Activated CD8-positive, alpha-beta T cell treated with anti-CD3 and anti-CD28 coated beads, Interleukin-2, amount 10 ng/mL, durations not matched to agents 7 days and 5 days (primary cell): ENCODE data around the gene ROMO1. TPM values are rescaled to one million over a fixed set of nuclear protein-coding genes. Genes with fewer than 3 reads are reported as not detected.

ENCODE experiments used
- ATAC-seq: fragments of 150-1000 bp; cut with Tn5 transposase; one replicate; pipeline ENCODE4 v1.10.0; 2021; ENCODE audit warnings: moderate library complexity
- CTCF ChIA-PET: fragments of 350-600 bp; sonication (Branson Sonifier 250); formaldehyde crosslinking; loops from one replicate; lab custom pipeline; 2021; ENCODE audit warnings: antibody characterized with exemption; lab: Charles Lee
- POLR2A ChIA-PET: fragments of 350-600 bp; sonication (Branson Sonifier 250); formaldehyde crosslinking; loops from one replicate; lab custom pipeline; 2021; ENCODE audit warnings: antibody characterized with exemption; lab: Charles Lee
- DNase-seq: peaks from one replicate; pipeline ENCODE4 v3.0.0-alpha.2; 2020
- H3K27ac Mint-ChIP-seq: one replicate; pipeline ENCODE4 v1.8.0; 2021; ENCODE audit warnings: mild to moderate bottlenecking, mixed read lengths
- H3K27me3 Mint-ChIP-seq: one replicate; pipeline ENCODE4 v1.8.0; 2021; ENCODE audit warnings: low read depth, mixed read lengths
- H3K36me3 Mint-ChIP-seq: one replicate; pipeline ENCODE4 v1.8.0; 2021; ENCODE audit warnings: low read depth, mixed read lengths
- H3K4me1 Mint-ChIP-seq: one replicate; pipeline ENCODE4 v1.8.0; 2021; ENCODE audit warnings: low read depth, mixed read lengths
- H3K4me3 Mint-ChIP-seq: one replicate; pipeline ENCODE4 v1.8.0; 2021; ENCODE audit warnings: mild to moderate bottlenecking, mixed read lengths
- H3K9me3 Mint-ChIP-seq: one replicate; pipeline ENCODE4 v1.8.0; 2022; ENCODE audit warnings: mixed read lengths; ENCODE audit not compliant: insufficient read depth
- total RNA-seq, 2 experiments: library from RNA; stranded (reverse); gene quantifications; one replicate each; pipeline ENCODE4 v1.2.3, GENCODE V29; 2021

Gene ROMO1
- total RNA-seq, 2 experiments from 2014 or later, result 134 to 143 TPM

DNA sequence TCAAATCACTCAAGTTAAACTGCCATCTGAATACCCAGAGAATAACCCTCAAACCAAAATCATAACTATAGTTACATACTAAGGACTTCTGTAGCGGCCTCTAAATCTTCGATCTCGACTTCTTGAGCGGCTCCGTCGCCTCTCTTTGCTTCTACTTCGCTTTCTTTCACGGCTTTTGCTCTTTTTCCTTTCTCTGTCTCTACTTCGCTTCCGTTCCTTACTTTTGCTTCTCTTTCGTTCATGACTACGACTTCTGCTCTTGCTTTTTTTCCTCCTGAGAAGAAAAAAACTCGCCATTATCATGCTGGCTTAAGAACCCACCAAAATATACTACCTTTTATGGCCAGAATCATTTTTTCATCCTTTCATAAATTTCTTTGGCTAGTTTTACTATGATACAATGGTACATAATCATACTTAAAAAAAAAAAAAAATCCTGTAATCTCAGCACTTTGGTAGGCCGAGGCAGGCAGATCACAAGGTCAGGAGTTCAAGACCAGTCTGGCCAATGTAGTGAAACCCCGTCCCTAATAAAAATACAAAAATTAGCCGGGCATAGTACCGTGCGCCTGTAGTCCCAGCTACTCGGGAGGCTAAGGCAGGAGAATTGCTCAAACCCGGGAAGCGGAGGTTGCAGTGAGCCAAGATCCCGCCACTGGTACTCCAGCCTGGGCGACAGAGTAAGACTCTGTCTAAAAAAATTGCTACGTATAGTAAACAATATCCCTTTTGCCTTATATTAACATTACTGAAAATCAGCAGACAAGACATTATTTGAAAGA is 32.8 kb downstream of the ROMO1 start:
- no peaks in the 10 kb centered on the region for H3K27me3 Mint-ChIP-seq
- no peak overlapping the region for H3K4me3 Mint-ChIP-seq
- H3K4me1 Mint-ChIP-seq, result peaks cover 46% of the 10 kb centered on the region
- CTCF ChIA-PET, result no interaction called here
- H3K9me3 Mint-ChIP-seq, result no peaks in the 10 kb centered on the region
- peaks cover 65% of the 10 kb centered on the region for H3K36me3 Mint-ChIP-seq
- H3K27ac Mint-ChIP-seq, result no peak overlapping the region
- POLR2A ChIA-PET, result interaction anchor here (1.1 to 2.1 kb wide), 4 partner anchors 8 to 13 kb away, joined by 4 to 12 read pairs (median 6); partner anchors contain the start of gene RBM39
- ATAC-seq, result no peak
- DNase-seq, result no peak

DNA sequence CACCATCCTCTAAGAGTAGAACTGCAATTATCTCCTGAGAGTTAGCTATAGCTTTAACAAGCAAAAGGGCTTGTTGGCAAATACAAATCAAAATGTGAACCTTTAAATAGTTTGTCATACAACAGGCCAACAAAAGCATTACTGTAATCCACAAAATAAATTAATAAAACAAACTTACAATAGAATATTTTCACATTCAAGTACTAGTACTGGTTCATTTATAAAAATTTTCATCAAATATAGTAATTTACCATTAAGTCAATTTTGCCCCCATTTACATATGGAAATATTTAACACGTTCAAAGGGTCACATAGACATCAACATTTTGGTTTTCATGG is 33.4 kb downstream of the ROMO1 start:
- Mint-ChIP-seq H3K36me3 (peaks cover 65% of the 10 kb centered on the region), H3K27me3 (no peaks in the 10 kb centered on the region), H3K9me3 (no peaks in the 10 kb centered on the region), H3K4me1 (peaks cover 46% of the 10 kb centered on the region), H3K27ac (peak overlapping the region; percentile 25), H3K4me3 (no peak overlapping the region)
- no peak for ATAC-seq
- DNase-seq, result no peak
- POLR2A ChIA-PET, result interaction anchor here (1.5 to 1.8 kb wide), 2 partner anchors 10 to 13 kb away, joined by 5 to 8 read pairs; partner anchors contain the start of gene RBM39
- CTCF ChIA-PET, result interaction anchor here (0.7 kb wide), 1 partner anchor 152 kb away, joined by 3 read pairs; no protein-coding TSS in a partner anchor

DNA sequence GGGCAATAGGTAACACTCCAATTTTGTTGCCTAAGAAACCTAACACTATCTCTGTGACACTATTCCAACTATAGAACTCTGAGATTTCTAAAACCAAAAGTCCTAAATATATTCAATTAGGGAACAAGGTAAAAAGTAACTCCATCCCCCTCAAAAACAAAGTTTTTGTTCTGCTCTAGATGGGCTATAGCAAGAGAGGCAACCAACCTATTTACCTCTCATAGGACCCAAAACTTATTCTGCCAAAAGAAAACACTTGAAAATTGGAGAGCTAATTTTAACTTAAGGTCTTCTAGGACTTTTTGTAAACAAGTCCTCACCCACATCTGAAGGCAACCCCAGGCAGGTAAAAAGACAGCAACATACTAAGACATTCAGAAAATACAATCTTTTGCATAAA is 35.2 kb downstream of the ROMO1 start:
- no peak overlapping the region for H3K27ac Mint-ChIP-seq
- H3K9me3 Mint-ChIP-seq, result no peaks in the 10 kb centered on the region
- peaks cover 70% of the 10 kb centered on the region for H3K36me3 Mint-ChIP-seq
- ATAC-seq (no peak), DNase-seq (no peak)
- no peaks in the 10 kb centered on the region for H3K27me3 Mint-ChIP-seq
- no peak overlapping the region for H3K4me3 Mint-ChIP-seq
- CTCF ChIA-PET, result interaction anchor here (1.2 kb wide), 1 partner anchor 220 kb away, joined by 3 read pairs; the partner anchor contains the start of gene SCAND1
- POLR2A ChIA-PET, result interaction anchor here (0.6 to 3.6 kb wide), 7 partner anchors 7 to 34 kb away, joined by 3 to 16 read pairs (median 4); partner anchors contain the start of genes NFS1, RBM39 and ROMO1
- peaks cover 59% of the 10 kb centered on the region for H3K4me1 Mint-ChIP-seq

DNA sequence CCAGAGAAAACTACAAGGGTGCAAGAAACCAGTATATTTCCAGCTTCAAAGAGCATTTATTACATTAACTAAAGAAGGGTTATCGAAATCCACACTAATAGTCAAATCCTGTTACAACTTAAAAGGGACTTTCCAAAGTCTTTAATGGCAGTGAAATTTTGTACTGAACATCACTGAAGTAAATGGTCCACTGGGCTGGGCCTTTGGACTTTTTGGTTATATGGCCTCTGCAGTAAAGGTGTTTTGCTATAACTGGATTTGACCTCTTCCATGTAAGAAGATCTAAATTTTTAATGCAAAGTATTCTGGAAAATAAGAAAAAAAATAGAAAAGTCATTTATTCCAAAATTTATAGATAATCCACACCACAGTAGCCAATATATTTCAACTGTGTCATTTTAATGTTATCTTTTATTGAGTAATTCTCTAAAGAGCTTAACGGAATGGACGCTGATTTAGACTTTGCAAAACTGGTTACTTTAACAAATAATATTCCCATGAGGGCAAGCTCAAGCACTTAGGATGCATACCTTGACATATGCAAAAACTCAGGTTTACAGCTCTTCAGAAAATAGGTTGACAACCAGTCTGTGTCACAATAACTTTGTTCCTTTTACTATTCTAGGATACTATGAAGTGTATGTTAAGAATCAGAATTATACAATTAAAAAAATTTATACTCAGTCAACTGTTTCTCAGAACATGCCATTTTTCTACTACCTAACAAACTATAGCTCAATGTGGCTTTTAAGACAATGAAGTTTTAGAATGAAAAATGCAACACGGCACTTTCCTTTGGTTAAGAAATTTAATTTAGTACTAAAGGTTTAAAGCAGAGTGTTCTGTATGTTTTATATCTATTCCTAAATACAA is 35.8 kb downstream of the ROMO1 start:
- peaks cover 63% of the 10 kb centered on the region for H3K4me1 Mint-ChIP-seq
- CTCF ChIA-PET, result interaction anchor here (0.6 to 1.6 kb wide), 3 partner anchors 10 to 219 kb away, joined by 3 to 4 read pairs (median 3); partner anchors contain the start of gene SCAND1
- no peak for ATAC-seq
- peaks cover 71% of the 10 kb centered on the region for H3K36me3 Mint-ChIP-seq
- no peak overlapping the region for H3K4me3 Mint-ChIP-seq
- H3K27ac Mint-ChIP-seq, result no peak overlapping the region
- POLR2A ChIA-PET, result interaction anchor here (0.8 to 3.6 kb wide), 10 partner anchors 8 to 71 kb away, joined by 3 to 16 read pairs (median 5); partner anchors contain the start of genes NFS1, PHF20 and ROMO1
- no peaks in the 10 kb centered on the region for H3K27me3 Mint-ChIP-seq
- no peak for DNase-seq
- no peaks in the 10 kb centered on the region for H3K9me3 Mint-ChIP-seq

DNA sequence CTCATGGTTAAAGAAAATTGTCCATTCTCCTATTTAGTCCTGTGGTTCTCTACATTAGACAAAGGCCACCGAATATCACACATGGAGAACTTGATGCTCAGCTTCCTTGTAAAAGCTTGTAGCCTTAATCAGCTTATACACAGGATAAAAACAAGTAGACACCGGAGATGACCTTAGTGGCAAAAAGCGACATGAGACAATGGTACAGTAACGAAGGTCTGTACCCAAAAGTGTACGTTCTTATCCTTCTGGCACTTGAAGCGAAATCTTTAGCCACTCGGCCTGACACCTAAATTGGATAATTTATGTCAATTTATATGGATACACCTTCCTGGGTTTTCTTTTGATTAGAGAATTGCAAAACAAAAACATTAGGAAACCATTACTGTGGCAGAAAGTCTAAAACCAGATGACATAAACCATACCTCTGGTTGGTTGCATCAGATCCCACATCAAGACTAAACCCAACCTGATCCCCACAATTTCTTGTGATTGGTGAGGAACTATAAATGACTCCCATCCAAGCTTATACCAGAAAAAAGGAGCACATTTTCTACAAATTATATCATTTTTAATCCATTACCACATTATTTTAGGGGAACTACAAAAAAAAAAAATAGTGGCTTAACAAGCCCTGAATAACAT is 36.7 kb downstream of the ROMO1 start:
- CTCF ChIA-PET, result interaction anchor here (0.6 to 1.6 kb wide), 2 partner anchors 11 to 18 kb away, joined by 3 to 4 read pairs; no protein-coding TSS in a partner anchor
- DNase-seq (no peak), ATAC-seq (no peak)
- H3K4me3 Mint-ChIP-seq, result peak overlapping the region; percentile 56
- POLR2A ChIA-PET, result interaction anchor here (0.8 to 3.6 kb wide), 8 partner anchors 7 to 1062 kb away, joined by 3 to 16 read pairs (median 5); partner anchors contain the start of genes NFS1, PHF20 and ROMO1
- H3K27ac Mint-ChIP-seq, result peak overlapping the region; percentile 53
- no peaks in the 10 kb centered on the region for H3K9me3 Mint-ChIP-seq
- H3K36me3 Mint-ChIP-seq, result peaks cover 72% of the 10 kb centered on the region
- peaks cover 64% of the 10 kb centered on the region for H3K4me1 Mint-ChIP-seq
- H3K27me3 Mint-ChIP-seq, result no peaks in the 10 kb centered on the region

DNA sequence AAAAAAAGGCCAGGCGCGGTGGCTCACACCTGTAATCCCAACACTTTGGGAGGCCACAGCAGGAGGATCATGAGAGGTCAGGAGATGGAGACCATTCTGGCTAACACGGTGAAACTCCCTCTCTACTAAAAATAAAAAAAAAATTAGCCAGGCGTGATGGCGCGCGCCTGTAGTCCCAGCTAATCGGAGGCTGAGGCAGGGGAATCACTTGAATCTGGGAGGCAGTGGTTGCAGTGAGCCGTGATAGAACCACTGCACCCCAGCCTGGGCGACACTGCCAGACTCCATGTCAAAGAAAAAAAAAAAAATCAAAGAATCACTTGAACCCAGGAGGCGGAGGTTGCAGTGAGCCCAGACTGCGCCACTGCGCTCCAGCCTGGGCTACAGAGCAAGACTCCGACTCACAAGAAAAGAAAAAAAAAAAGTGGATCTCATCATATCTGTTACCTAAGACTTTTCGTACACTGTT is 38.7 kb downstream of the ROMO1 start:
- Mint-ChIP-seq H3K4me1 (peaks cover 53% of the 10 kb centered on the region), H3K9me3 (no peaks in the 10 kb centered on the region), H3K27me3 (no peaks in the 10 kb centered on the region), H3K36me3 (peaks cover 72% of the 10 kb centered on the region), H3K4me3 (peak overlapping the region; percentile 45), H3K27ac (peak overlapping the region; percentile 73)
- DNase-seq (no peak), ATAC-seq (no peak)
- ChIA-PET POLR2A (interaction anchor here (1.0 to 8.4 kb wide), 3 partner anchors 9 to 216 kb away, joined by 3 to 401 read pairs (median 4); partner anchors contain the start of genes PHF20 and SCAND1), CTCF (no interaction called here)

DNA sequence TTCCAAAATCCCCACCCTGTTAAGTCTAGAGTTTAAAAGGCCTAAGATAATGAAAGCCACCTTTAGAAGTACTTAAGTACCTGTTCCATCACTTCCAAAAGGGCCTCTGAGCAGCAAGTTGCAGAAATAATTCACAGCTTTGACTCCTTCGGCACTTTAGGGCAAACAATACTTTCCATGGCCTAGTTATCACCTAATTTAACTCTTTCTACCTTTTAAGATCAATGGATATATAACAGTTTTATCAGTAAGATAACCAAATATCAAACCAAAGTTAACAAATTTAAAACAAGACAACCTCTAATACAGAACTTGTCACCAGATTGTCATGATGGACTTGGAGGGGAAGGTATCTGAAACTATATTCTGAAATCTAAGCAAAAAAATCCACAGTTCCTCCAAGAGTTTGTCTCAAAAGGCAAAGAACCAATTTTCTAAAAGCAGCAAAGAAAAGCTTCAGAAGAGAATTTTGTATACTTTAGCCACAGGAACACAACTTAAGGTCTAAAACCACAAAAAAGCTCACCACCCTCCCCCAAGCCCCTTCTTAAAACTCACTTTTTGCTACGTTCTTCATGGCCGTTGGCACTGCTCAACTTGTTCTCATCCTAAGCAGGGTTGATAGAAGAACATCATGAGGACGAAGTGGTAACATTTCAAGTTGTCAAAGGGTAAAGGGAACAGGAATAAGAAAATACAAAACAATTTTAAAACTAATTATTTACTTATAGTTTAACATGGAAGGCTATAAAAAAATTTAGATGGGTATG is 39.4 kb downstream of the ROMO1 start:
- peak overlapping the region; percentile 45 for H3K4me3 Mint-ChIP-seq
- no peak for ATAC-seq
- H3K4me1 Mint-ChIP-seq, result peaks cover 53% of the 10 kb centered on the region
- H3K9me3 Mint-ChIP-seq, result no peaks in the 10 kb centered on the region
- ChIA-PET CTCF (interaction anchor here (1.6 to 1.8 kb wide), 5 partner anchors 10 to 215 kb away, joined by 4 to 8 read pairs (median 6); partner anchors contain the start of genes NFS1, ROMO1 and SCAND1), POLR2A (interaction anchor here (0.7 to 8.4 kb wide), 5 partner anchors 11 to 215 kb away, joined by 3 to 401 read pairs (median 6); partner anchors contain the start of genes CPNE1, PHF20, RBM12 and SCAND1)
- peak overlapping the region; percentile 73 for H3K27ac Mint-ChIP-seq
- DNase-seq, result no peak
- H3K27me3 Mint-ChIP-seq, result no peaks in the 10 kb centered on the region
- H3K36me3 Mint-ChIP-seq, result peaks cover 68% of the 10 kb centered on the region

DNA sequence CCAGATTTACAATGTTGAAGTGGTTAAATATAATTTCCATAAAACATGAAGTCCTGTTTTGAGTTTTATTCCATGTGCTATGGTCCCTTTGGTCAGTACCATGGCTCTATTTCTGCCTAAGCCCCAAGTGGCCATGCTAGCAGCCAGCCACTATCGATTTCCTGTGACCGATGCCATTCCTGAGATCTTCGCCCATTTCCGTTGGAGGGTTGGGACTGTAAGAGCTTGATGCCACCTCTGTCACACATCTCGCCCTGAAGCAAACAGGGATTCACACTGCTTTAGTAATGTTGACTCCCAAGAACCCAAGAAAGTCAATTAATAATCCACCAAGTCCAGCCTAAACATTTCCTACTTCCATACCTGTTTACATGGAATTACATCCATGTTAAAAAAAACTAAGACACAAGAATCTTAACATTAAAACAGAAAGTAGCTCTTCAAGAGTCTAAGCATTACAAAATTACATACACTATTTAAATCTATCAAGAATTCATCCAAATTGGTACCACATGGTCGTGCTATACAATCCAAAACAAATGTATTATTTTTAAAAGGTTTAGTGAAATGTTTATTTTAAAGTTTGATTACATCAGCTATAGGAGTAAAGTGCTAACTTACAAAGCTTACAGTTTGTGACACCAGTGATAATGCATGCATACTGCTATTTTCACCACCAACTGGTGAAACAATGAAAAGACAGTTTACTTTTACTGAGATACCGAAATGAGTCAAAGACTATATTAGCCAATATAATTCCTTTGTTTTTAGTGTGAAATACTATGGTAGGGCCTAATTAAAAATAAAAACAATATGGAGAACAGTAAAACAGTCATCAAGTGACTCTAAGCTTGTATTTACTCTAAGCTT is 40.3 kb downstream of the ROMO1 start:
- no peak for DNase-seq
- H3K9me3 Mint-ChIP-seq, result no peaks in the 10 kb centered on the region
- ATAC-seq, result no peak
- peak overlapping the region; percentile 96 for H3K4me3 Mint-ChIP-seq
- H3K4me1 Mint-ChIP-seq, result peaks cover 53% of the 10 kb centered on the region
- peak overlapping the region; percentile 77 for H3K27ac Mint-ChIP-seq
- ChIA-PET CTCF (interaction anchor here (0.8 to 1.8 kb wide), 15 partner anchors 9 to 250 kb away, joined by 3 to 8 read pairs (median 5); partner anchors contain the start of genes NFS1, PHF20, ROMO1 and SCAND1), POLR2A (interaction anchor here (0.6 to 8.4 kb wide), 8 partner anchors 8 to 214 kb away, joined by 3 to 401 read pairs (median 6); partner anchors contain the start of genes CPNE1, NFS1, PHF20 and RBM12)
- H3K36me3 Mint-ChIP-seq, result peaks cover 58% of the 10 kb centered on the region
- H3K27me3 Mint-ChIP-seq, result no peaks in the 10 kb centered on the region
